Activated gamma-delta T cell treated with Interleukin-2 at 50 U/mL for 16 hours (primary cell): ENCODE results near the gene MAEA.

Experiments used
- DNase-seq: peaks from one replicate; pipeline ENCODE4 v3.0.0-alpha.2; 2020

The MAEA gene

DNA sequence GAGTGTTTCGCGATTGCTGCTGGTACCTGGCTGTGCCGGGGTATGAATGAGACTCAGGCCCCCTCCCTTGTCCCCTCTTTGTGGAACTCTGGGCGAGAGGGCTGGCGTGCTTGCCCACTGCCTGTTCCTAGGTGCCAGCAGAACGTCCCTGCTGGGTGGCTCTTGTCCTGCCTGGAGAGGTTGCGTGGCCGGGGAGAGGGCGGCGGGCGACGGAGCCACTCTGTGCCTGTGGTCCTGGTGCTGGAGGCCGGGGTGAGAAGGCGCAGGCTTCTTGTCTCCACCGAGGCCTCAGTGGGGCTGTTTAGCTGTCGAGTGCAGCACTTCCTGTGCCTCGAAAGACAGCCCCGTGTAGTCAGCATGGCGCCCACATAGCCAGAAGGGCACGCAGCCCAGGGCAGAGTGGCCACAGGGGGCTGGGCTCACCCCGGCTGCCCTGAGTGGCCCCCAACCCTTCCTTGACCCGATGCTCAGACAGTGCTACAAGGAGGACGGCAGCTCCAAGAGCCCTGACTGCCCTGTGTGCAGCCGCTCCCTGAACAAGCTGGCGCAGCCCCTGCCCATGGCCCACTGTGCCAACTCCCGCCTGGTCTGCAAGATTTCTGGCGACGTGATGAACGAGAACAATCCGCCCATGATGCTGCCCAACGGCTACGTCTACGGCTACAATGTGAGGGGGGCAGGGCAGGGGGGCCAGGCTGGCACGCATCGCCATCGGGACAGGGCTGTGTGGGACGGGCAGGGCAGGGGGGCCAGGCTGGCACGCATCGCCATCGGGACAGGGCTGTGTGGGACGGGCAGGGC is 48.5 kb downstream of the MAEA start:
- DNase-seq, result no peak

DNA sequence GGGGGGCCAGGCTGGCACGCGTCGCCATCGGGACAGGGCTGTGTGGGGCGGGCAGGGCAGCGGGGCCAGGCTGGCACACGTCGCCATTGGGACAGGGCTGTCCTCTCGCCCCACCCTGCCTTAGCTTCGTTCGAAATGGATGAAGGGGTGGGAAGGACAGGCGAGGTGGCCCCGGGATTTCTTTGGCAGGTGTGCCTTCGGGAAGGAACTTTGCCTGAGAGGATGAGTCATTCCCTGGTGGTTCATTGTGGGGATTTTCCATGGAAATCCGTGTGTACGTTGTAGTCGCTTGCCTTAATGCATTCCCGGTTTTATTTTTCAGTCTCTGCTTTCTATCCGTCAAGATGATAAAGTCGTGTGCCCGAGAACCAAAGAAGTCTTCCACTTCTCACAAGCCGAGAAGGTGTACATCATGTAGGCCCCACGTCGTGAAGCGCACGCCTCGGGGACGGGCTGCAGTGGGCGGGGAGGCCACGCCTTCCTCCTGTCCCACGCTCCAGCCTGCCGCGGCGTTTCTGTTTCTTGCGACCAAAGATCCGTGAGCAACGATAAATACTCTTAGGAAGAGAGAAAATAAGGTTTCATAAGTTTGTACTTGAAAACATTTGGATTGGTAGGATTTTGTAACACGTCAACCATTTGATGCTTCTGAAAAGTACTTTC is 49.2 kb downstream of the MAEA start:
- DNase-seq, result no peak

DNA sequence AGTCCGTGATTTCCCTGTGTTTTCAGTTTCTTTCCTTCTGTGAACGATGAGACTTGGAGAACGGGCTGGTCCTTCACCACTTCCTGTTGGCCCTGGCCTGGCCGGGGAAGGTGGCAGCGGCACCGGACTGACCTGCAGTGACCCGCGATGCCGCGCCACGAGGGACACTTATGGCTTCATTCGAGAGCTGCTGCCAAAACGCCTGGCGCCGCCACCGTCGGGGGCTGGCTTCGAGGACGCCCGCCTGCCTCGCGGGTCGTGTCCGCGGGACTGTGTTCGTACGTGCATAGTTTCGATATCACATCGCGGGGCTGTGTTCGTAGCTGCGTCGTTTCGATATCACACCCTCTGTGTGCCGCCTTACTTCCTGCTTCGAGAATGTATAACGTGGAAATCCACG is 49.8 kb downstream of the MAEA start:
- no peak for DNase-seq

DNA sequence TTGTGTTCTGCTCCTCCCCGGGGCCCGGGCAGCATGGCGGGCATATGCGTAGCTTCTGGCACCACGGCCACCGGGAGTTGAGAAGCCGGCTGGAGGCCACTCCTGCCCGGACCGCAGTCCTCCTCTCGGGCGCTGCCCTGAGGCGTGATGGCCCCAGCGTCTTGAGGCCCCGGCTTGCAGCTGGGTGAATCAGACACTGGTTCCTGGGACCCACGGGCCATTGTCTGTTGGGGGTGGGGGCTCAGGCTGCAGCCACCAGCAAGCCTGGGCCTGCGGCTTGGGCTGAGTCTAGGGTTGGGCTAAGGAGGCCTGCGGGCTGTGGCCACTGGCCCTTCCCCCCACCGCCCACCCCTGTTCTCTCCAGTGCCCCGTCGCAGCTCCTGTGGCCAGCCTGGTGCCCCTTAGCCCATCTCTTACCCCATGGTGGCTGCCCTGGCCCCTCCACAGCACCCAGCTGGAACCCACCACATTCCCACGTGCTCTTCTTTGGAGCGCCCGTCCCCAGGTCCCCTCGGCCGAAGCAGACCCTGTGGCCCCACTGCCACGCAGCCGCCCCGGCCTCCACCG is 50.6 kb downstream of the MAEA start:
- DNase-seq, result no peak

DNA sequence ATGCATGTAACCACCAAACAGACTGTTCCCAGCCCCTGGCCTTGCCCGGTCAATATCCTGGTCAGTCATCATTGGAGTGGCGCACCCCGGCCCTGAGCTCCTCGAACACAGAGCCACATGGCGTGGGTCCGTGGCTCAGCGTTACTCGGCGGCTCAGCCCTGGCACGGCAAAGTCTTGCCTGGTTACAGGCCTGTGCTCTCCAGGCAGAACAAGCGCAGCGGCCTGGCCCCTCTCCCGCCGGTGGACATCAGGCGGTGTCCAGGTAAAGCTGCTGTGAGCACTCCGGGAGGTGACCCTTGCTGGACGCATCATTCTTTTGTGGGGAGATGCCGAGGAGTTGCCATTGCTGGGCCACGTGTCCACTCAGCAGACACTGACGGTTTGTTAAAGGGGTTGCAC is 51.2 kb downstream of the MAEA start:
- no peak for DNase-seq

DNA sequence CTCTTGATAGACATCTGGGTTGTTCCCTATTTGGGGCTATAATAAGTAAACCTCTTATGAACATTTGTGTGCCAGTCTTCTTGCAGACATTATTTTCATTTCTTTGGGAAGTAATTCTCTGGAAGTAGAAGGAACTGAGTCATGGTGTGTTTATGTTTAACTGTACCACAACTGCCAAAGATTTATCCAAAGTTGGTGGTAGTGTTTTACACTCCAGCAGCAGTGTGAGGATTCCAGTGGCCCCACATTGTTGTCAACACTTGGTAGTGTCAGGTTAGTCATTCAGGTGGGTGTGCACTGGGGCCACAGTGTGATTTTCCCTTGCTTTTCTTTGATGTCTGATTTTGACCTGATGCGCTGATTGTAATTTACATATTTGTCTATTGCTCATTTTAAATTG is 52.3 kb downstream of the MAEA start:
- DNase-seq, result no peak

DNA sequence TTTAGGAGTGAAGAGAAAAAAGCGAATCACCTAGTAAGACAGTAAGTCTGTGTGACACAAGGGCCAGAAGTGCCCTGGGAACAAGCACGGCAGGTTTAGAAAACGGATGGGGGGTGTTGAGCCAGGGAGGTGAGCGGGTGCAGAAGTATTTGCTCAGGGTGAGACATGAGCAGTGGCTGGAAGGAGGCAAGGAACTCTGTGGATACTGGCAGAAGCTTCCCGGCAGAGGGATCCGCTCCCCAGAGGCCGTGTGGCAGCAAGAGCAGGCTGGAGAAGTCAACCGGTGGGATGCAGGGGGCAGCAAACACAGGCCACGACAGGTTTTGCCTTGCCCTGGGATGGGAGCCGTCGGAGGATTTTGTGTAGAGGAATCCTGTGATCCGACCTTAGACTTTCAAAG is 55.0 kb downstream of the MAEA start:
- DNase-seq, result no peak

DNA sequence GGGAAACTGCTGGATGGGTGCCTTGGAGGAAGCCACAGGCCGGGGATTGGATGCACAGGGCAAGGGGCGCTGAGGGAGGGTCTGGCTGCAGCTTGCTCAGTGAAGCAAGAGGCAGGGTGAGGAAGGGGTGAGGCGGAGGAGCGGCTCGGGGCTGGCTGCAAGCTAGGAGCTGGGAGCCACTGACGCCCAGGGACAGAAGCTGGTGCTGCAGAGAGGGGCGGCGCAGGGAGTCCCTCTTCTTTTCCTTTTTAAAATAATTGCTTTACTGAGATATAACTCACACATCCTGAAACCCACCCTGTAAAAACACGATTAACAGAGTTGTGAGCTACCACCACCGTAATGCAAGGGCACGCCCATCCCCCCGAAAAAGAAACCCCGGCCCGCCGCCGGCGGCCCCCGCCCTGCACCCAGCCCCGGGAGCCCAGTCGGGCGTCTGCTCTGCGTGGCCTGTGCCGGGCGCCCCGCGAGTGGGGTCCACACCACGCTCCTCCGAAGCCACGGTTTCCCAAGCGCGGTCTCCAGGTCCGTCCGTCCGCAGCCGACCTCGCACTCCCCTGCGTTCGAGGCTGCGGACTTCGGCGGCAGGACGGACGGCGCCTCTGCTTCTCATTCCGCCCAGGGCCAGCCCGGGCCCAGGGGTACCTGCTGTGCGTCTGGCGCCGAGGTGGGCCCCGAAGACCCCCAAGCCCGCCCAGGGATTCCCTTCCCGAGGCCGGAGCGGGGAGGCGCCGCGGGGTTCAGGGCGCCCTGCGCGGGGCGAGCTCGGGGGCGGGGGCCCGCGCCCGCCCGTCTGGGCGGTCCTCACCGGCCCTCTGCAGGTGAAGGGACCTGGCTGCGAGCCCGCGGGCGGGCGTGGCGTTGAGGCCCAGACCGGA is 56.5 kb downstream of the MAEA start:
- DNase-seq, result peak; percentile 35

DNA sequence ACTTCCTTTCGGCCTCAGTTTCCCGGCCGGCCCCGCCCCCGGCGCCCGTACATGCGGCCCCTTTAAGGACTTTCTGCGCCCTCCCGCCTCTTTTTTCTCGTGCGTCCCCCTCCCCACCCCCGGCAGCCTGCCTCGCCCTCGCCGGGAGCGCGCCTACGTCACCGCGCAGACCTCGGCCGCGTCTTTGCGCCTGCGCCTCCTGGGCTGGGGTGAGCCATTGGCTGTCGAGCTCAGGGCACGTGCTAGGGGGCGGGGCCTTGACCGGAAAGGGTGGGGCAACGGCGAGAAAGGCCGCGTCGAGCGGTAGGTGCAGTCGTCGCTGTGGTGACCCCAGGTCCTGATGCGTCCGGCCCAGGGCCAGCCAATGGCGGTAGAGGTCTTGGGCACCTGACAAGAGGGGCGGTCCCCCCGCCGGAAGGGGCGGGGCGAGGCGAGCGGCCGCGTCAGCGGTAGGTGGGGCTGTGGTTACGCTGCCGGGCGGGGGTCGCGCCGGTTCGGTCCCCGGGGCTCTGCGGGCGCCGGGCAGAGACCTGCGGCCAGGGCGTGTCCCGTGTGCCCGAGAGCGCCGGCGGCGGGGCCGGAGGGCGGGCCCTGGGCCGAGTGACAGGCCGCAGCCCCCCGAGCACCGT is 57.2 kb downstream of the MAEA start, which contains the start of gene UVSSA:
UVSSA (plus strand) TSS at position 428 of the 629 bp plus-strand sequence. CDS start 884 bp downstream, outside the sequence.
- peak; percentile 100 for DNase-seq

DNA sequence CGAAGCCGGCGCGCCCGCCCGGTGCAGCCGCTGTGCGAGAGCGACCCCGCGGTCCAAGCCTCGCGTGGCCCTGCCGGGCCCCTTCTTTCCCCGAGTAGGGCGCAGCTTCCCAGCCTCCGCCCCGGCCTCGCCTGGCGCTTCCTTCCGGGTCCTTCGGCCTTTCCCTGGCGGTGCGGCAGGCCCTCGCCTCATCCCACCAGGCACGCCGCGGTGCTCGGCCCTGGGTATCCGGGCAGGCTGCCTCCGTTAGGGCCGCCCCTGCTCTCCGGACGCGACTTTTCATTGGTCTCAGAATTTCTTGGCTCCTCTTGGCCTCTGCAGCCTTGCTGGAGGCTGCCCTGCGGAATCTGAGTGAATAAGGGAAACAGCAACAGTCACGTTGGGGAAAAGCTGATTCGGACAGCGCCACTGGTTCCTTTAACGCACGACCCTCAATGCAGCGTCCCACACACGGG is 57.7 kb downstream of the MAEA start:
- no peak for DNase-seq

DNA sequence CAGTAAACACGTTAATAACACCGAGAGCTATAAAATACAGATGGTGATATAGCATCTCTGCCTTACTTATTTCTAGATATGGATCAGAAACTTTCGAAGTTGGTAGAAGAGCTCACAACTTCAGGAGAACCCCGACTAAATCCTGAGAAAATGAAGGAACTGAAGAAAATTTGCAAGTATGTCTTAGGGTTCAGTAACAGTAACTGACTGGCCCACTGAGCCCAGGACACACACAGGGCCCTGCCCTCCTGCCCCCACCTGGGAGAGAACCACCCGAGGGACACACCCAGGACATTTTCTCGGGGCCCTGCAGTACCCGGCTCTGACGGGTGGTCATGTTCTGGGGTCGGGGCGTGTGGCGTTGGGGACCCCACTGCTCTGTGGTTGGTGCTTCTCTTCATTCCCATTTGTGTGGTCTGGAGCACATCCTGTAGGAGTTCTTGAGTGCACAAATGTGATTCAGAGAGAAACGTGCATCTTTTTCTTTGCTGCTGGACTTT is 58.4 kb downstream of the MAEA start:
- no peak for DNase-seq

DNA sequence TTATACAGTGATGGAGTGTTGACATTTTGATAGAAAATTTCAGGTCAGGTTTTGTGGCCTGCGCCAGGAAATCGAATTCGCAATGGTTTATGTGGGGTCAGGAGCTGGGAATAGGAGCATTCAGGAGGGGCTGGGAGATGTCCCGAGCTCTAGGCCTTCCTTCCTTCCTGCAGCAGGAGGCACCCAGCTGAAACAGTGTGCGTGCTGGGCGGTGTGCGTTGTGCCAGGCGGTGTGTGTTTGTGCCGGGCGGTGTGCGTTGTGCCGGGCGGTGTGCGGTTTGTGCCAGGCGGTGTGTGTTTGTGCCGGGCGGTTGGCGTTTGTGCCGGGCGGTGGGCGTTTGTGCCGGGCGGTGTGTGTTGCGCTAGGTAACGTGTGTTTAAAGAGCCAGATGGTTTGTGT is 59.1 kb downstream of the MAEA start:
- DNase-seq, result no peak

DNA sequence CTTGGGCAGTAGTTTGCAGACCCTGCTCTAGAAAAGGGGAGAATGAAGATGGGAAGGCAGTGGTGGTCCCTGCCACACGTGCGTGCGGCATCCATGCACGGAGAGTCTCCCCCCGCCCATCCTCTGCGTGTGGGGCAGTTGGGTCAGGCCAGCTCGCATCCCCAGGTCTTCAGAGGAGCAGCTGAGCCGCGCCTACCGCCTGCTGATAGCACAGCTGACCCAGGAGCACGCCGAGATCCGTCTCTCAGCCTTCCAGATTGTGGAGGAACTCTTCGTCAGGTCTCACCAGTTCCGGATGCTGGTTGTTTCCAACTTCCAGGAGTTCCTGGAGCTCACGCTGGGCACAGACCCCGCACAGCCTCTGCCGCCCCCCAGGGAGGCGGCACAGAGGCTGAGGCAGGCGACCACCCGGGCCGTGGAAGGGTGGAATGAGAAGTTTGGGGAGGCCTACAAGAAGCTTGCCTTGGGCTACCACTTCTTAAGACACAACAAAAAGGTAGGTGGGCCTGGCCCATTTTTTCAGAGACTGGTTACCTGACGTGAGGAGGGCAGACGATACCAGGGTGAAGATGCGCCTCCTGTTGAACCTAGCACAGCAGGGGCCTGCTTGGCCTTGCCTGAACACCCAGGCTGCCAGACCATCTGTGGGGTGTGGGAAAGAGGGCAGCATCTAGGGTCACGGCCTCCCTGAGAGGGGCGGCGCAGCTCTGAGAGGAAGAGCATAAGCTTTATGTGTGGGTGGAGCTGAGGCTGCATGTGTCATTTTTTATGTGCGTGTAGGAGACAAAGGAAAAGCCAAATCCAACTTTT is 59.9 kb downstream of the MAEA start:
- DNase-seq, result no peak

DNA sequence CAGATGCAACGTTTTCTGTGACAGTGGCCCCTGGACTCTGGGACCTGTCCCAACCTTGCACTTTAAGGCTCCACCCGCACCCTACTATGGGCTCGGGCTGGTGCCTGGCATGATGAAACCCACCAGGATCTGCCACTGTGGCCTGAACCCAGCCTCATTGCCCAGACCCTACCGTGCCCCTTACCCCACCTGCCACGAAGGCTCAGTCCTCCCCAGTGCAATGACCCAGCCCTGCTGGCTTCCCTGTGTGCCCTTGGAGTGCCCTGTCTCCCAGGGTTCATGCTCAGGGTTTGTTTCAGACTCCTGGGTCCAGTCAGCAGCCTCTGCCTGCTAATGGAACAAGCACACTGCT is 60.5 kb downstream of the MAEA start:
- no peak for DNase-seq

DNA sequence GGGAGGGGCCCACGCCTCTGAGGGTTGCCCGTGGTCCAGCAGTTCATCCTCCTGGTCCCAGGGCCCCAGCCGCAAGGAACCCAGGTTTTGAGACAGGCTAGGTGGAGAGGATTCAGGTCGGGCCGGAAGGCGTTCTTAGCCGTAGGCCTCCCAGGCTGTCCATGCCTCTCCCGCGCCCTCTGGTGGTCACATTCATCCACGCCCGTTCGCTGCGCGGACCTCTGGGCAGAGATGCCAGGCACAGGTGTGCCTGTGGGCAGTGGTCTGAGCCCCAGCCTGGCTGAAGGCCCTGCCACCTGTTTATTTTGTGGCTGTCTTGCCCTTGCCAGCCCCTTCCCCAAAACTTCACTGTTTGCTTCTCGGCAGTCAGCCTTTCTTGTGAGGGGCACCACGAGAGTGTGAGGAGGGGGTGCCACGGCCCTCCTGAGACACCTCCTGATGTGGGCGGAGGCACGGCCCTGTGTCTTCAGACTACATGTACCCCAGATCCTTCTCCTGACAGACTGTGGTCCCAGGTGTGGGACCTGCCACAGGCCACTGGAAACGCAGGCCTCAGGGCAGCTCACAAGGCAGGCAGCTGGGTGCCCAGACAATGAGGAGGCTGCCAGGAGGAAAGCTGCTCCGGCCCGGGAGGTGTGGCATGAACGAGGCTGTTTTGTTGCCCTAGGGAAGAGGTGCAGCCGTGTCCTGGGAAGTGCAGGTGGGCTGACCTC is 62.3 kb downstream of the MAEA start:
- DNase-seq, result peak; percentile 91

DNA sequence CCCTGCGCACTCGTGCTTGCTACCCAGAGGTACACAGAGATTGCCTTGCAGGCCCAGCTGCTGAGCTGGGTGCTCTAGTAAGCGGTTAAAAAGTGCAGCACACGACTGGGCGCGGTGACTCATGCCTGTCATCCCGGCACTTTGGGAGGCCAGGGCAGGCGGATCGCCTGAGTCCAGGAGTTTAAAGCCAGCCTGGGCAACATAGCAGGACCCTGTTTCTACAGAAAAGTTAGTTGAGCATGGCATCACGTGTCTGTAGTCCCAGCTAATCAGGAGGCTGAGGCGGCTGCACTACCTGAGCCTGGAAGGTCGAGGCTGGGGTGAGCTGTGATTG is 62.8 kb downstream of the MAEA start:
- DNase-seq, result no peak

DNA sequence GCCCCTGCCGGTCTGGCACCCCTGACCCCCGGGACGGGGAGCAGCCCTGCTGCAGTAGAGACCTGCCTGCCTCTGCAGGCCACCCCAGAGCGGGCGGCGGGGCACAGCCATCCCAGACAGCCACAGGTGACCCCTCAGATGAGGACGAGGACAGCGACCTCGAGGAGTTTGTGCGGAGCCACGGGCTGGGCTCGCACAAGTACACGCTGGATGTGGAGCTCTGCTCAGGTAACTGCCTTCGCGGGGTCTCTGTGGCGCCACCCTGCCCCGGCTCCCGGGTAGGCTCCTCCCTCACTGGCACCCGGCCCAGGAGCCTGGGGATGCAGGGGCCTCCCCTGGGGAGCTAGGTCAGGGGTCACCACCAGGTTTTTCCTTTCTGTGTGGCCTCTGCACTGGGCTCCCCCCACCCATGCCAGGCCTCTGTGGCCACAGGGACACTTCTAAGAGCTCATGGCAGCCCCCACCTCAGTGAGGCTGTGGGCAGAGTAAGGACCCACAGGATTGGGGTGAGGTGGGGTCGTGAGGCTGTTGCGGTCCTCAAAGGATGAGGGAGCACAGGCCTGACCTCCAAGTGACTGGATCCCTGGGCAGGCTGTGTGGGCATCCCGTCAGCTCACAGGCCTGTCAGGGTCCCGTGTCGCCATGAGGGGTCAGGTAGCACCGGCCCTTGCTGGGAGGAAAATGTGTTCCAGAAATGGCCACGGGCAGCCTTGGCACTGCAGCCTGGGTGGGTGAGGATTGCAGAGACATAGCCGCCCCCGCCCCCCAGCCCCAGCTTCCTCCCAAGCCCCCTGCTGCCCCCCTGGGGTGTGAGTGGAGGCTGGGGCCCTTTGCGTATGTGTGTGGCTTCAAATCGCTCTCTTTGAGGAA is 63.7 kb downstream of the MAEA start:
- DNase-seq, result no peak

DNA sequence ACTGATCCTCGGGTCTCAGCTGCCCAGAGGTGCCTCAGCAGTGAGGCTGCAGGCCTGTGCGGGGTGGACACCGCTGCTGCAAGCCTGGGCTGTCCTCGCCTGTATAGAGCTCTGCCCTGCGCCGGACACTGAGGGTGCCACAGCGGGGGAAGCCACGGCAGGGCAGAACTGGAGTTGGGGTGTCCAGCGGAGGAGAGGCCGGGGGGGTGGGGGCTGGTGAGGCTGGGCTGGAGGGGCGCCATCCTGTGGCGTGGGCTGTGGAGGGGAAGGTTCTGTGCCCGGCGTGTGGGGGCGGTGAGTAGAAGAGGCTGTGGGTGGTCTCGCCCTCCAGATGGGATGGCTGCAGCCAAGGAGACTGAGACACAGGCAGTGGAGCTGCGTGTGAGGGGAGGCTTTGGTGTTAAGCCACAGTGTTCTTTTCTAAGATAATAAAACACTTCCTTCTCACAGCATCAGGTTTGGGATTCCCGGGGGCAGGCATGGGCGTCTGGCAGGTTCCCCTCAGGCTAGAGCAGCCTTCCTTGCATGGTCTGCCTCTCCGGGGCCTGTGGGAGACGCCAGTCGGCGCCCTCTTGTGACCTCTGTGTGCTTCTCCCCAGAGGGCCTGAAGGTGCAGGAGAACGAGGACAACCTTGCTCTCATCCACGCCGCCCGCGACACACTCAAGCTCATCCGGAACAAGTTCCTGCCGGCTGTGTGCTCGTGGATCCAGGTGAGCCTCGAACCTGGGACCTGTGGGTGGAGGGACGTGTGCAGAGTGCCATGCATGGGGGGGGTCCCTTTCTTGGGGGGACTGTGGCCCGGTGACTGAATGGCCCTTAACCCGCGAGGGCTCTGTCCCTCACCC is 64.7 kb downstream of the MAEA start:
- DNase-seq, result no peak

DNA sequence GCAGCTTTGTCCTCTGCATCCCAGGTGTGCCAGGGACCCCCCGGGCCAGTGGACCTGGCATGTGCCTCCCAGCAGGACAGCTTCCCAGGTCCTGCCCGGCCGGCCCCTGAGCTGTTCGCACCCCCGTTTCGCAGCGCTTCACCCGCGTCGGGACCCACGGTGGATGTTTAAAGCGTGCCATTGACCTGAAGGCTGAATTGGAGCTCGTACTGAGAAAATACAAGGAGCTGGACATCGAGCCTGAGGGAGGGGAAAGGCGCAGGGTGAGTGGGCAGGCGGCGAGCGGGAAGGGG is 65.2 kb downstream of the MAEA start:
- no peak for DNase-seq
